ENCODE results near the gene ARHGAP42.

- TF ChIP-seq EZH2 (IDR thresholded peaks at IDR 0.05; ENCODE audit: insufficient read depth, poor library complexity, severe bottlenecking) (no peak), EZH2phosphoT487 (IDR thresholded peaks at IDR 0.05; ENCODE audit: insufficient read depth, low read depth) (no peak)
These were observed 119.2 kb downstream of the ARHGAP42 start for GRCh38 chr11:100806296-100806695.
